ENCODE measurements around the gene DGLUCY.
"Not testable (repeated sequence)": the region's sequence is repeated elsewhere in the genome, so short reads cannot be mapped to it uniquely, and the experiment has no call there.

DGLUCY gene

GRCh38 chr14:91242635-91243034 lies 128.8 kb downstream of the DGLUCY start:
- no peak for DNase-seq

- DNase-seq, result no peak
Observed at GRCh38 chr14:91243074-91243471, 129.2 kb downstream of the DGLUCY start.

GRCh38 chr14:91244501-91244901 lies 130.6 kb downstream of the DGLUCY start, which contains the start of gene GPR68:
TSS of gene GPR68 (minus strand) at chr14:91244704. CDS start at chr14:91235050, 9,654 bp downstream.
- DNase-seq, result peak; percentile 23

- DNase-seq, result no peak
Observed at GRCh38 chr14:91245029-91245428, 131.2 kb downstream of the DGLUCY start.

- DNase-seq, result not testable (repeated sequence)
Observed at GRCh38 chr14:91245616-91246015, 131.7 kb downstream of the DGLUCY start.

GRCh38 chr14:91246051-91246852 lies 132.4 kb downstream of the DGLUCY start:
- DNase-seq, result no peak

GRCh38 chr14:91249841-91250616 lies 136.2 kb downstream of the DGLUCY start:
- peak; percentile 87 for DNase-seq

GRCh38 chr14:91250912-91251311 lies 137.0 kb downstream of the DGLUCY start:
- DNase-seq, result no peak

GRCh38 chr14:91252871-91253794 lies 139.3 kb downstream of the DGLUCY start:
- DNase-seq, result no peak

- DNase-seq, result no peak
Observed at GRCh38 chr14:91253795-91254323, 140.0 kb downstream of the DGLUCY start.

GRCh38 chr14:91254461-91254860 lies 140.6 kb downstream of the DGLUCY start:
- no peak for DNase-seq

GRCh38 chr14:91255026-91255695 lies 141.3 kb downstream of the DGLUCY start:
- DNase-seq, result no peak

- no peak for DNase-seq
Observed at GRCh38 chr14:91256661-91257060, 142.8 kb downstream of the DGLUCY start.

- DNase-seq, result peak; percentile 38
Observed at GRCh38 chr14:91257328-91258010, 143.6 kb downstream of the DGLUCY start.

GRCh38 chr14:91258011-91258618 lies 144.2 kb downstream of the DGLUCY start:
- no peak for DNase-seq

- DNase-seq, result no peak
Observed at GRCh38 chr14:91258876-91259275, 145.0 kb downstream of the DGLUCY start.

- no peak for DNase-seq
Observed at GRCh38 chr14:91261115-91261514, 147.2 kb downstream of the DGLUCY start.

GRCh38 chr14:91261986-91262549 lies 148.2 kb downstream of the DGLUCY start:
- DNase-seq, result no peak

GRCh38 chr14:91263329-91263728 lies 149.5 kb downstream of the DGLUCY start:
- DNase-seq, result no peak

Data from NCI-H2227 treated with DMSO at 0.1 percent for 48 hours (cell line).